Brain microvascular endothelial cell (primary cell): ENCODE results near the gene DDX1.

Experiments used
- DNase-seq: peaks from one replicate; pipeline ENCODE4 v3.0.0-alpha.2; 2020
- H3K27ac ChIP-seq: fragments of 250-450 bp; sonication (Bioruptor Pico); 2 replicates; pipeline ENCODE4 v1.5.1; 2020; ENCODE audit warnings: mild to moderate bottlenecking, moderate library complexity
- H3K27me3 ChIP-seq: fragments of 250-450 bp; sonication (Bioruptor Pico); replicated peaks from 2 replicates; pipeline ENCODE4 v1.5.1; 2020; ENCODE audit warnings: mild to moderate bottlenecking
- H3K36me3 ChIP-seq: fragments of 250-450 bp; sonication (Bioruptor Pico); replicated peaks from 2 replicates; pipeline ENCODE4 v1.5.1; 2020; ENCODE audit warnings: mild to moderate bottlenecking
- H3K4me3 ChIP-seq: 2 replicates; pipeline ENCODE4 v1.5.1; 2011; ENCODE audit warnings: low read depth, mild to moderate bottlenecking, control low read depth, low read length, moderate library complexity
- CTCF ChIP-seq: IDR thresholded peaks from 2 replicates; pipeline ENCODE4 v1.5.1; 2011; ENCODE audit warnings: low read depth, mild to moderate bottlenecking, moderate library complexity, low read length, control low read depth, inconsistent platforms; ENCODE audit errors: missing control alignments
- in situ Hi-C: cut with HindIII; loops from 2 replicates; pipeline ENCODE4 v1.10.0; 2017; ENCODE audit warnings: low sequenced_read_pairs, low pct_ligation_motif_present

The DDX1 gene

GRCh38 chr2:15580451-15580850 lies 11.2 kb upstream of the DDX1 start:
- in situ Hi-C loops, result no loop called here
- Histone ChIP-seq H3K27me3 (no peaks in the 10 kb centered on the region), H3K36me3 (no peaks in the 10 kb centered on the region), H3K27ac (no peak overlapping the region), H3K4me3 (no peak overlapping the region)
- no peak for TF ChIP-seq CTCF
- no peak for DNase-seq

GRCh38 chr2:15582710-15583357 lies 8.8 kb upstream of the DDX1 start:
- Histone ChIP-seq H3K27me3 (no peaks in the 10 kb centered on the region), H3K27ac (no peak overlapping the region), H3K36me3 (no peaks in the 10 kb centered on the region), H3K4me3 (no peak overlapping the region)
- in situ Hi-C loops, result no loop called here
- no peak for DNase-seq
- TF ChIP-seq CTCF, result no peak

- no peak for TF ChIP-seq CTCF
- Histone ChIP-seq H3K27me3 (no peaks in the 10 kb centered on the region), H3K36me3 (no peaks in the 10 kb centered on the region), H3K27ac (no peak overlapping the region), H3K4me3 (no peak overlapping the region)
- in situ Hi-C loops, result no loop called here
- no peak for DNase-seq
Measured at GRCh38 chr2:15583826-15584225, 7.8 kb upstream of the DDX1 start.

GRCh38 chr2:15584316-15584715 lies 7.4 kb upstream of the DDX1 start:
- TF ChIP-seq CTCF, result no peak
- in situ Hi-C loops, result no loop called here
- no peaks in the 10 kb centered on the region for H3K36me3 ChIP-seq
- no peak for DNase-seq
- H3K4me3 ChIP-seq, result no peak overlapping the region
- H3K27ac ChIP-seq, result no peak overlapping the region
- H3K27me3 ChIP-seq, result no peaks in the 10 kb centered on the region

GRCh38 chr2:15584767-15585469 lies 6.8 kb upstream of the DDX1 start:
- peak; percentile 20 for DNase-seq
- in situ Hi-C loops, result no loop called here
- no peak overlapping the region for H3K27ac ChIP-seq
- H3K27me3 ChIP-seq, result no peaks in the 10 kb centered on the region
- no peaks in the 10 kb centered on the region for H3K36me3 ChIP-seq
- TF ChIP-seq CTCF, result no peak
- H3K4me3 ChIP-seq, result no peak overlapping the region
